NB4 (cell line): ENCODE data around the gene SMIM28.

ENCODE experiments used
- CTCF ChIP-seq: IDR thresholded peaks from one replicate; pipeline ENCODE4 v1.5.1; 2012; ENCODE audit warnings: low read depth, low read length
- MAX ChIP-seq: IDR thresholded peaks from 2 replicates; pipeline ENCODE4 v1.6.1; 2011; ENCODE audit warnings: low read depth, low read length
- MYC ChIP-seq: IDR thresholded peaks from 2 replicates; pipeline ENCODE4 v1.6.1; 2011; ENCODE audit warnings: low read depth, low read length
- POLR2A ChIP-seq: IDR thresholded peaks from 2 replicates; pipeline ENCODE4 v1.6.1; 2011; ENCODE audit warnings: mild to moderate bottlenecking; ENCODE audit not compliant: insufficient read length; ENCODE audit errors: extremely low read depth

- peak; percentile 57 for TF ChIP-seq CTCF
- no peak for TF ChIP-seq POLR2A
- no peak for TF ChIP-seq MYC
- TF ChIP-seq MAX, result no peak
Observed at GRCh38 chr6:138428944-138429598, 51.4 kb downstream of the SMIM28 start.
